HG03159 (cell line): ENCODE data around the gene FIP1L1.
"Not testable (repeated sequence)": the region's sequence is repeated elsewhere in the genome, so short reads cannot be mapped to it uniquely, and the experiment has no call there.

Source experiments
- ATAC-seq: cut with Tn5 transposase; IDR thresholded peaks from one replicate; pipeline ENCODE4 v1.9.1; 2021; ENCODE audit warnings: mild to moderate bottlenecking, moderate library complexity; ENCODE audit not compliant: unreplicated experiment

FIP1L1 gene

DNA sequence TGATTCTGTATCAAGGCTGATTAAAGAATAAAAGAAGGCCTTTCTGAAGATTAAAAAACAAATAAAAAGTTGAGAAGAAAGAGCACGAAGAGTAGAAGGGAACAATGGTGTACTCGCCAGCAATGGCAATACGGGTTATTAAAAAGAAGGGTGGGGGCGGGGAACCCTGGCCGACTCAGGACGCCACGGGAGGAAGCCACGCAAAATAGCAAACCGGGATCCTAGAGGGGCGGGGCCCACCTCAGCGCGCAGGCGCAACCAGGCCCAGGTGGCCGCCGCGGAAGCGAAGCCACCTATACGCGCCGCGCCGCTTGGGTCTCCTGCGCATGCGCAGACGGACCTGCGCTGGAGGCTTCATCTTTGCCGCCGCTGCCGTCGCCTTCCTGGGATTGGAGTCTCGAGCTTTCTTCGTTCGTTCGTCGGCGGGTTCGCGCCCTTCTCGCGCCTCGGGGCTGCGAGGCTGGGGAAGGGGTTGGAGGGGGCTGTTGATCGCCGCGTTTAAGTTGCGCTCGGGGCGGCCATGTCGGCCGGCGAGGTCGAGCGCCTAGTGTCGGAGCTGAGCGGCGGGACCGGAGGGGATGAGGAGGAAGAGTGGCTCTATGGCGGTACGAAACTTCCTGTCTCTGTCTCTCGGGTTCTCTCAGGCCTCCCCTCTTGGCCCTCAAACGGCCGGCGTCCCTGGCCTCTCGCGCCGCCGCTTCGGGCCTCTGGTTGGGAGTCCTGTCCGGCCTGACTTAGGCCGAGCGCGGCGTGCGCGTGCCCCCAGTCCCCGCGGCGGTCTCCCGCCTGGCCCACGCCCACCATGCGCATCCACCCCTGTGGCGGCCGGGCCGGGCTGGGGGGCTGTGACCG is at the start of gene FIP1L1:
Gene FIP1L1, plus strand, starts transcription at position 323 of the 852 bp plus-strand sequence. Its CDS starts 198 bp downstream, at position 521.
- ATAC-seq: peak; percentile 88

DNA sequence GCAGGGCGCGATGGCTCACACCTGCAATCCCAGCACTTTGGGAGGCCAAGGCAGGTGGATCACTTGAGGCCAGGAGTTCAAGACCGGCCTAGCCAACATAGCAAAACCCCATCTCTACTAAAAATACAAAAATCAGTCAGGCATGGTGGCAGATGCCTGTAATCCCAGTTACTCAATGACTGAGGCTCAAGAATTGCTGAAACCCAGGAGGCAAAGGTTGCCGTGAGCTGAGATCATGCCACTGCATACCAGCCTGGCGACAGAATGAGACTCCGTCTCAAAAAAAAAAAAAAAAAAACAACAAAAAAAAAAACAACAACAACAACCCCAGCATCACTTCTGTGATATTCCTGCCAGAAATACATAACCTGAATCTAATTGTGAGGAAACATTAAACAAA is 42.5 kb upstream of the FIP1L1 start:
- not testable (repeated sequence) for ATAC-seq

GRCh38 chr4:53340145-53340544 is 37.3 kb upstream of the FIP1L1 start:
- not testable (repeated sequence) for ATAC-seq

DNA sequence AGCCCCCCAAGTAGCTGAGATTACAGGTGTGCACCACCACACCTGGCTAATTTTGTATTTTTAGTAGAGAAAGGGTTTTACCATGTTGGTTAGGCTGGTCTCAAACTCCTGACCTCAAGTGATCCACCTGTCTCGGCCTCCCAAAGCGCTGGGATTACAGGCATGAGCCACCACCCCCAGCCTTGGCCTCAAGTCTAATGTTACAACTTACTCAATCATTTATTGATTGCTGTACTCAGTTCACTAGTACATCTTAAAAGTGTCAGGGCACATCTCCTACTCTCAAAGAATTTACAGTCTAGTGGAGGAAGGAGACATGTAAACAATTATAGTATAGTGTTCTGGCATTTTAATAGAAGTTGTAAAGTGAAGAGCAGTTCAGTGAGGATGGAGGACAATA is 31.0 kb upstream of the FIP1L1 start:
- not testable (repeated sequence) for ATAC-seq

- ATAC-seq: no peak
These were observed 30.3 kb upstream of the FIP1L1 start for GRCh38 chr4:53346920-53347852.

- ATAC-seq: no peak
These were observed 29.4 kb upstream of the FIP1L1 start for GRCh38 chr4:53348046-53348445.

DNA sequence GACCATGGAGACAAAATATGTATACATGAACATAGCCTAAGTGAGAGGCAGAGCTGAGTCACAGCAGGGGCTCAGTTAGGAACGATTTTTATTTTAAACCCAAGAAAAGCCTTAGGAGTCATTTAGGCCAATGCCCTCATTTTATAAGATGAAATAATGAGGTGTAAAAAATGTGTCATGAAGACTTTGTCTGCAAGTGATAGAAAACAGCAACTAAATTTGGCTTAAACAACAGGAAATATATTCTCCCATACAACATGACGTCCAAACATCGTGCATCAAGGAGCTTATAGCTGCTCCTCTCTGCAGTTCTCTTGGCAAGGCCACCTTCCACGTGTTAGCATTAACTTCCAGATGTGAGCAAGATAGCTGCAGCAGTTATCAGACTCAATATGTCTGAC is 28.4 kb upstream of the FIP1L1 start:
- ATAC-seq: no peak

DNA sequence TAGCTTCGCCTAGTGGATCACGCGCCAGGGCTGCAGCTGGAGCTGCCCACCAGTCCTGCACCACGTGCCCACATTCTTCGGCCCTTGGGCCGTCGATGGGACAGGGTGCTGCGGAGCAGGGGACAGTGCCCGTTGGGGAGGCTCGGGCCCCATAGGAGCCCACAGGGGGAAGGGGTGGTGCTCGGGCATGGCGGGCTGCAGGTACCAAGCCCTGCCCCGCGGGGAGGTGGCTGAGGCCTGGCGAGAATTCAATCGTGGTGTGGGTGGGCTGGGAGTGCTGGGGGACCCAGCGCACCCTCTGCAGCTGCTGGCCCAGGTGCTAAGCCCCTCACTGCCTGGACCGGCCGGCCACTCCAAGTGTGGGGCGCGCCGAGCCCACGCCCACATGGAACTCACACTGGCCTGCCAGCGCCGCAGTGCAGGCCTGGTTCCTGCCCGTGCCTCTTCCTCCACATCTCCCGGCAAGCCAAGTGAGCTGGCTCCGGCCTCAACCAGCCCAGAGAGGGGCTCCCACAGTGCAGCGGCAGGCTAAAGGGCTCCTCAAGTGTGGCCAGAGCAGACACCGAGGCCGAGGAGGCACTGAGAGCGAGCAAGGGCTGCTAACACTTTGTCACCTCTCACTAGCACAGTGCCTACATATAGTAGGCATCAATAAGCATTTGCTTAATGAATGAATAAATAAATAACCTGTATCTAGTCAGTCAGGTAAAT is 23.3 kb upstream of the FIP1L1 start:
- ATAC-seq: no peak

DNA sequence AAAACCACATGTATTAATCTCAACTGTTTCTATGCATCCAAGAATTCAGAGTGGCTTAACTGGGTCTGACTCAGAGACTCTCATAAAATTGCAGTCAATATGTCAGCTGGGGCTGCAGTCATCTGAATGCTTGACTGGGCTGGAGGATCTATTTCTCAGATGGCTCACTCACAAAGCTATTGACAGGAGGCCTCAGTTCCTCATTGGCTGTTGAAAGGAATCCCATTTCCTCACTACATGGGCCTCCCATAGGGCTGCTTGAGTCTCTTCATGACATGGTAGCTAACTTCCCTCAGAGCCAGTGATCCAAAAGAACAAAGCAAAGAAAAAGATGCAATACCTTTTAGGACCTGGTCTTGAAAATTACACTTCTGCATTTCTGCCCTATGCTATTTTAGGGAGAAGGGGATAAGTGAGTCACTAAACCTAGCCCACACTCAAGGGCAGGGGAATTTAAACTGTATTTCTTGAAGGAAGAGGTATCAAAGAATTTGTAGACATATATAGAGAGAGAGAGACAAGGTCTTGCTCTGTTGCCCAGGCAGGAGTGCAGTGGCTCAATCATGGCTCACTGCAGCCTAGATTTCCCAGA is 21.4 kb upstream of the FIP1L1 start:
- no peak for ATAC-seq

- ATAC-seq: no peak
These were observed 16.0 kb upstream of the FIP1L1 start for GRCh38 chr4:53361451-53361850.

DNA sequence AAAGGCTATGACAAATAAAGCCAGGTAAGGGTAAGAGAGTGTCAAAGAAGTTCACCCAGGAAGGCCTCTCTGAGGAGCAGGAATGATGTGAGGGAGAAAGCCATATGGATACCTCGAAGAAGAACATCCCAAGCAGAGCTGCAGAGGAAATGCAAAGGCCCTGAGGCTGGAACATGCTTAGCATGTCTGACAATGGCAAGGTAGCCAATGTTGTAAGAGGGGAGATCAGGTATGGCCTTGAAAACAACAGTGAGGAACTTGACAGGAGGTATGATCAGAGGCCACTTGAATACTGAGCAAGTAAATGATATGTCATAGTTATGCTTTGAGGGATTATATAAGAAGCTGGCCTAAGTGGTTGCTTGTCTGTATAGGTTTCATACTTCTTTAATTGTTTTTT is 15.3 kb upstream of the FIP1L1 start:
- no peak for ATAC-seq

DNA sequence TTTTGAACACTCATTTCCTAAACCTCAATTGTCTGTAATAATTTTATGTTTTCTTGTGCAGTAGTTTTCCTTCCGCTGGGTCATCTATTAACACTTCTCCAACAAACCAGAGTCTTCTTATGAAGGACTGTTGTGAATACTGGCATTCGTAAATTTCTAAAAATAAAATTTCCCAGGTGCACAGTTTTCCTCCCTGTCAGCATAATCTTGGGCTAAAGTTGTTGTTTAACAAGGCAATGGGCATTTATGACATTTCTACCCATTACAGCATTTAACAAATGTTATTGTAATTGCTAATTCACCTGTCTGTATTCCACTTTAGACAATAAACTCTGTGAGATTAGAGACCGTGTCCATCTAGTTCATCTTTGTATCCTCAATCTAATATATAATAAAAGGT is 12.8 kb upstream of the FIP1L1 start:
- ATAC-seq: no peak

DNA sequence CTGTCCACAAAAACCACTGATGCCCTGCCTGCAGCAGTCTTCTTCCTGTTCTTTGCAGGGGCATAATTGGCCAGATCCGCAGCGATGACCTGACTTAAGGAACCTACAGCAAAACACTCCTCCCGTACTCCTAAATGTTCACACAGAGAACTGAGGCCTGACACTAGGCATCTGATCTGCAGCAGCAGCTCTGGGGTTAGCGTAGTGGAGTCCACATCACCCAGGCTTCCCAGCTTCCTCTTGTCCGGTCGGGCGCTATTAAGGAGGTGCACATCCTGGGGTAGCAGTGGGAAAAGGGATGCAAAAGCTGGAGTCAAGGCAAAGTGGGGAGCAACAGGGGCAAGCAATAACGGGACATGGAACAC is 12.3 kb upstream of the FIP1L1 start:
- ATAC-seq: peak; percentile 18

- peak; percentile 96 for ATAC-seq
These were observed 11.7 kb upstream of the FIP1L1 start, which contains the start of gene SCFD2 for GRCh38 chr4:53365486-53366300. SCFD2 (minus strand) TSS chr4:53366061.

DNA sequence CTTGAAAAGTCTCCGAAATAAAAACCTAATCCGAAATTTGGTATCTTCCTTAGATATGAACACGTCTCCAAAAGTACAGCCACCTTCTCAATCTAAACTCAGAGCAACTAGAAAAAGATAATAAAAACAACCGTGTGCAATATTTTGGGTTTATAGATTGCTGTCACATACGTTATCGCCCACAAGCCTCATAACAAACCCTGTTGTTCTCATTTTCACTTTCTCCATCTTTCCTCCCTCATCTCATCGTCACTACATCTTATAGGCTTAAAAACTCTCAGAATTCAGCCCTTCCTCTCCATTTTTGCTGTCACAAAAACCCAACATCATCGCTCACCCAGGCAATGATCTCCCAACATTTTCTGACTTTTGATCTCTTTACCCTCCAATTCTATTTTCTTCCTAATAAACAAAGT is 11.1 kb upstream of the FIP1L1 start:
- peak; percentile 43 for ATAC-seq

- no peak for ATAC-seq
These were observed 9.7 kb upstream of the FIP1L1 start for GRCh38 chr4:53367721-53368120.

- no peak for ATAC-seq
These were observed 6.4 kb upstream of the FIP1L1 start for GRCh38 chr4:53371049-53371448.

GRCh38 chr4:53371843-53372521 is 5.5 kb upstream of the FIP1L1 start:
- no peak for ATAC-seq

DNA sequence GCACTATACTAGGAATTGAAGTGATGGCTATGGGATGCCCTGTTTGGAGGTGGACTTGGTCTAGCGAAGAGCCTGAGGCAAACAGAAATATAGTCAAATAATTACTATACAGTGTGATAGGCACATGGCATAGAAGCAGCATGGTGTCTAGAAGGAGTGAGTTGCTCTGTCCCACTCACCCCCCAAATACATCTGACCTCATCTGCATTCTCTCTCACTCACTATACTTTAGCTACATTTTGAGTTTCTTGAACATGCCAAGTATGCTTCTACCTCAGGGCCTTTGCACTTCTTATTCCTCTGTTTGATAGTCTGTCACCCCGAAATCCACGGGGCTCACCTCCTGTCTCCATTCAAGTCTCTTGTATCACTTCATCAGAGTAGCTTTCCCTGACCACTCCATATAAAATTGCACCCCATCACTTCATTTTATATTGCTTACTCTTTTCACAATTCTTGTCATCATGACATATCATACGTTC is 2.6 kb upstream of the FIP1L1 start:
- no peak for ATAC-seq
